Adrenal gland (tissue), 5 donors: Measurements from ENCODE around the gene PLSCR1.

Source experiments
- CTCF ChIP-seq, 6 experiments: fragments of 450-650 bp in 4 of 6; fragments of 200-600 bp in 2 of 6; sonication (generic) in 1 of 6; IDR thresholded peaks; 1 replicate in 5 of 6; 2 replicates in 1 of 6; pipeline versions ENCODE4 v1.5.1 to v1.8.0; 2016 to 2021; ENCODE audit warnings: antibody characterized with exemption in 6 of 6, mild to moderate bottlenecking in 2 of 6, moderate library complexity in 1 of 6
- POLR2A ChIP-seq, 2 donors: fragments of 450-650 bp; IDR thresholded peaks; one replicate each; pipeline ENCODE4 v1.6.1; 2017; ENCODE audit warnings: antibody characterized with exemption in 2 of 2, mild to moderate bottlenecking in 2 of 2, moderate library complexity in 1 of 2
- donor health status: DM: no; HTN: no; CAD: no.

- TF ChIP-seq CTCF (IDR thresholded peaks at IDR 0.05) (no peak), POLR2A (IDR thresholded peaks at IDR 0.05) (no peak)
These were observed 46.1 kb upstream of the PLSCR1 start for GRCh38 chr3:146590521-146590920.
